GM12878 (cell line): ENCODE measurements around the gene BSX. TPM values are rescaled to one million over a fixed set of nuclear protein-coding genes. Genes with fewer than 3 reads are reported as not detected.

Source experiments
- ATAC-seq: fragments of 200-7000 bp; cut with Tn5 transposase; 3 replicates; pipeline ENCODE4 v1.9.1; 2020; ENCODE audit warnings: mild to moderate bottlenecking, moderate library complexity
- BruUV-seq: library from RNA; stranded (reverse); fragments of 400-500 nt; replicated peaks from 2 replicates; lab custom pipeline; 2021; lab: Mats Ljungman, UMichigan
- CTCF ChIA-PET: fragments of 300-600 bp; sonication (Branson Sonifier 250); formaldehyde crosslinking; extraction: SDS; loops from one replicate; lab custom pipeline; 2021; ENCODE audit warnings: inconsistent platforms; lab: Yijun Ruan, JAX
- POLR2A ChIA-PET: fragments of 350-600 bp; formaldehyde crosslinking; extraction: SDS; loops from one replicate; lab custom pipeline; 2021; ENCODE audit warnings: inconsistent platforms; lab: Charles Lee
- RAD21 ChIA-PET: fragments of 300-600 bp; sonication (Branson Sonifier 250); formaldehyde crosslinking; loops from one replicate; lab custom pipeline; 2023; ENCODE audit warnings: antibody characterized with exemption; ENCODE audit not compliant: unreplicated experiment; lab: Charles Lee
- SMC1A ChIA-PET: fragments of 300-600 bp; sonication (Branson Sonifier 250); formaldehyde crosslinking; loops from one replicate; lab custom pipeline; 2023; ENCODE audit not compliant: unreplicated experiment, uncharacterized antibody; lab: Charles Lee
- DNase-seq: peaks from one replicate; pipeline ENCODE4 v3.0.0-alpha.2; 2011; ENCODE audit warnings: low read depth, low spot score
- FAIRE-seq: peaks from 3 replicates; lab custom pipeline; 2011; peaks lifted over from hg19 to GRCh38; lab: Jason Lieb, UNC
- H2AFZ ChIP-seq: 2 replicates; pipeline ENCODE4 v1.6.0; 2011; ENCODE audit warnings: low read depth, low read length, control low read depth; ENCODE audit not compliant: control insufficient read depth
- H3K27ac ChIP-seq: 2 replicates; pipeline ENCODE4 v1.5.1; 2011; ENCODE audit warnings: control low read depth; ENCODE audit not compliant: control insufficient read depth, insufficient read depth
- H3K27me3 ChIP-seq, 2 experiments: replicated peaks in 1 of 2; 2 replicates each; pipeline versions ENCODE4 v1.6.0 to v1.6.1; 2011; ENCODE audit warnings: low read length in 1 of 2; ENCODE audit not compliant: control insufficient read depth in 2 of 2, insufficient read depth in 2 of 2
- H3K36me3 ChIP-seq, 2 experiments: 2 replicates each; pipeline ENCODE4 v1.5.1; 2011; ENCODE audit warnings: low read length in 1 of 2; ENCODE audit not compliant: control insufficient read depth in 2 of 2, insufficient read depth in 2 of 2
- H3K4me1 ChIP-seq: 2 replicates; pipeline ENCODE4 v1.6.1; 2011; ENCODE audit warnings: mild to moderate bottlenecking, low read length, moderate library complexity, mixed read lengths; ENCODE audit not compliant: control insufficient read depth, insufficient read depth
- H3K4me2 ChIP-seq: 2 replicates; pipeline ENCODE4 v1.6.0; 2011; ENCODE audit warnings: control low read depth; ENCODE audit not compliant: control insufficient read depth, insufficient read depth
- H3K4me3 ChIP-seq: fragments of 200-600 bp; sonication (generic); 2 replicates; pipeline ENCODE4 v1.5.1; 2016
- H3K79me2 ChIP-seq: 2 replicates; pipeline ENCODE4 v1.6.0; 2011; ENCODE audit warnings: low read length; ENCODE audit not compliant: control insufficient read depth, insufficient read depth
- H3K9ac ChIP-seq: 2 replicates; pipeline ENCODE4 v1.8.0; 2011; ENCODE audit warnings: low read length, control low read depth, mixed read lengths; ENCODE audit not compliant: control insufficient read depth, insufficient read depth
- H3K9me3 ChIP-seq: replicated peaks from 3 replicates; pipeline ENCODE4 v1.5.1; 2011; ENCODE audit warnings: mild to moderate bottlenecking, low read length; ENCODE audit not compliant: control insufficient read depth, insufficient read depth
- H4K20me1 ChIP-seq: 2 replicates; pipeline ENCODE4 v1.6.0; 2011; ENCODE audit not compliant: control insufficient read depth, insufficient read depth
- BMI1 ChIP-seq: fragments of 450-650 bp; IDR thresholded peaks from 2 replicates; pipeline ENCODE4 v1.6.1; 2016; ENCODE audit warnings: mild to moderate bottlenecking, moderate library complexity, borderline replicate concordance
- CBFB ChIP-seq: IDR thresholded peaks from 2 replicates; pipeline ENCODE4 v1.6.1; 2016; ENCODE audit warnings: antibody characterized with exemption, low read depth
- CUX1 ChIP-seq: IDR thresholded peaks from 2 replicates; pipeline ENCODE4 v1.6.1; 2012; ENCODE audit warnings: improper control_type of control experiment, low read depth, low read length; ENCODE audit not compliant: insufficient replicate concordance
- GATAD2B ChIP-seq: fragments of 450-650 bp; conservative IDR thresholded peaks from 2 replicates; pipeline ENCODE4 v1.6.1; 2017; ENCODE audit warnings: low read depth, mild to moderate bottlenecking, moderate library complexity
- IKZF1 ChIP-seq: fragments of 450-650 bp; conservative IDR thresholded peaks from 2 replicates; pipeline ENCODE4 v1.6.1; 2017; ENCODE audit warnings: antibody characterized with exemption, mild to moderate bottlenecking
- IRF3 ChIP-seq: fragments of 450-650 bp; IDR thresholded peaks from 2 replicates; pipeline ENCODE4 v1.6.1; 2014; ENCODE audit warnings: mild to moderate bottlenecking
- NR2C1 ChIP-seq: fragments of 450-650 bp; IDR thresholded peaks from 2 replicates; pipeline ENCODE4 v1.6.1; 2017; ENCODE audit warnings: antibody characterized with exemption, mild to moderate bottlenecking, moderate library complexity
- POU2F2 ChIP-seq: IDR thresholded peaks from 3 replicates; pipeline ENCODE4 v1.6.1; 2011; ENCODE audit warnings: low read depth, mild to moderate bottlenecking, low read length, borderline replicate concordance
- RFX5 ChIP-seq: IDR thresholded peaks from 2 replicates; pipeline ENCODE4 v1.6.1; 2011; ENCODE audit warnings: low read depth, low read length, improper control_type of control experiment
- SMARCA5 ChIP-seq: fragments of 450-650 bp; IDR thresholded peaks from 2 replicates; pipeline ENCODE4 v1.6.1; 2017; ENCODE audit warnings: mild to moderate bottlenecking
- SUPT20H ChIP-seq: IDR thresholded peaks from 2 replicates; pipeline ENCODE4 v1.6.1; 2011; ENCODE audit warnings: low read depth, mild to moderate bottlenecking, low read length, moderate library complexity, borderline replicate concordance; ENCODE audit not compliant: control insufficient read depth
- WGBS: methylation state at CpG from one replicate; pipeline ENCODE4 v1.1.6; 2016; ENCODE audit warnings: low lambda C conversion rate; ENCODE audit not compliant: insufficient replicate concordance, insufficient coverage; ENCODE audit errors: missing lambda C conversion rate; 5-methylcytosine and 5-hydroxymethylcytosine counted together
- in situ Hi-C: fragments of 300-500 bp; cut with MboI; formaldehyde crosslinking; loops from 9 replicates; pipeline ENCODE4 v1.14.3; 2018; ENCODE audit warnings: mixed read lengths
- intact Hi-C: fragments of 100-400 bp; cut with micrococcal nuclease; formaldehyde crosslinking; loops from one replicate; pipeline ENCODE4 v1.14.2; 2022; ENCODE audit not compliant: unreplicated experiment
- polyA plus RNA-seq, 11 experiments: library from polyadenylated mRNA; depleted of rRNA in 4 of 11; unstranded in 6 of 11; stranded (reverse) in 5 of 11; fragments of >200 nt; fragmentation: Nextera tagmentation in 4 of 11; fragmentation: Illumina TruSeq in 1 of 11; extraction: Ambion mirVana in 4 of 11; extraction: Trizol in 1 of 11; gene quantifications; 1 replicate in 1 of 11; 2 replicates in 10 of 11; pipeline versions ENCODE4 v1.2.1 to v1.2.3, GENCODE V29; 2011 to 2016; ENCODE audit warnings: inconsistent platforms in 2 of 11, missing spikeins in 2 of 11, low read depth in 1 of 11
- total RNA-seq, 4 experiments: library from RNA; depleted of rRNA in 3 of 4; stranded (reverse); fragments of >200 nt in 3 of 4; fragmentation: Illumina TruSeq in 1 of 4; extraction: Trizol in 1 of 4; gene quantifications; 2 replicates each; pipeline versions ENCODE4 v1.2.1 to v1.2.3, GENCODE V29; 2013 to 2021

The BSX gene
- total and polyA plus RNA-seq, 10 of the 15 experiments (the other 5 are each of a cell fraction or from before 2014, with no cell fraction given), result not detected

- ATAC-seq, result no peak
Measured at GRCh38 chr11:122995526-122995925, 13.9 kb upstream of the BSX start.

More at GRCh38 chr11:122995526-122995925, 13.9 kb upstream of the BSX start:
- BruUV-seq, result no TSS peak
- TF ChIP-seq CUX1, result no peak
- TF ChIP-seq NR2C1, result no peak
- no peak for TF ChIP-seq GATAD2B
- no peak for TF ChIP-seq SUPT20H
- TF ChIP-seq POU2F2, result no peak
- TF ChIP-seq CBFB, result no peak
- TF ChIP-seq IRF3, result no peak
- no peak for TF ChIP-seq SMARCA5
- TF ChIP-seq IKZF1, result no peak
- TF ChIP-seq RFX5, result no peak
- TF ChIP-seq BMI1, result no peak
- intact Hi-C loops, result no loop called here
- WGBS, result 51% methylated on average over 3 of the region's 3 CpGs
- in situ Hi-C loops, result no loop called here
- Histone ChIP-seq H3K4me3 (no peak overlapping the region), H3K27me3 (no peaks in the 10 kb centered on the region), H3K4me1 (no peaks in the 10 kb centered on the region), H2AFZ (no peak overlapping the region), H3K79me2 (no peaks in the 10 kb centered on the region), H3K27ac (no peak overlapping the region), H3K9ac (no peak overlapping the region), H3K4me2 (no peak overlapping the region), H3K36me3 (no peaks in the 10 kb centered on the region), H4K20me1 (no peaks in the 10 kb centered on the region), H3K9me3 (no peaks in the 10 kb centered on the region)
- FAIRE-seq (no peak), DNase-seq (no peak)
- ChIA-PET RAD21 (no interaction called here), POLR2A (no interaction called here), SMC1A (interaction anchor here (1.1 kb wide), 1 partner anchor 131 kb away, joined by 4 read pairs; no protein-coding TSS in a partner anchor), CTCF (interaction anchor here (0.8 to 1.1 kb wide), 3 partner anchors 62 to 215 kb away, joined by 3 to 4 read pairs (median 3); no protein-coding TSS in a partner anchor)
